Measurements from ENCODE around the gene TICAM2. TPM values are rescaled to one million over a fixed set of nuclear protein-coding genes. Genes with fewer than 3 reads are reported as not detected.

Gene TICAM2
- total and polyA plus RNA-seq, 10 of the 15 experiments (the other 5 are each of a cell fraction or from before 2014, with no cell fraction given), result 0.14 to 7.0 (median 2.9) TPM

- TF ChIP-seq, protein P1, sequence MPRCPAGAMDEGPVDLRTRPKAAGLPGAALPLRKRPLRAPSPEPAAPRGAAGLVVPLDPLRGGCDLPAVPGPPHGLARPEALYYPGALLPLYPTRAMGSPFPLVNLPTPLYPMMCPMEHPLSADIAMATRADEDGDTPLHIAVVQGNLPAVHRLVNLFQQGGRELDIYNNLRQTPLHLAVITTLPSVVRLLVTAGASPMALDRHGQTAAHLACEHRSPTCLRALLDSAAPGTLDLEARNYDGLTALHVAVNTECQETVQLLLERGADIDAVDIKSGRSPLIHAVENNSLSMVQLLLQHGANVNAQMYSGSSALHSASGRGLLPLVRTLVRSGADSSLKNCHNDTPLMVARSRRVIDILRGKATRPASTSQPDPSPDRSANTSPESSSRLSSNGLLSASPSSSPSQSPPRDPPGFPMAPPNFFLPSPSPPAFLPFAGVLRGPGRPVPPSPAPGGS (IDR thresholded peaks at IDR 0.05; ENCODE audit: borderline replicate concordance, insufficient read depth, low read depth, low read length, poor library complexity, severe bottlenecking), result no peak
- no peak for TF ChIP-seq ATF7 (IDR thresholded peaks at IDR 0.05; ENCODE audit: low read depth)
- TF ChIP-seq CEBPB (IDR thresholded peaks at IDR 0.05; ENCODE audit: borderline replicate concordance in 1 of 2, low read depth in 2 of 2, low read length in 2 of 2), result no peak
- no peak for TF ChIP-seq WRNIP1 (IDR thresholded peaks at IDR 0.05; ENCODE audit: borderline replicate concordance, low read depth, low read length)
- TF ChIP-seq SMC3 (IDR thresholded peaks at IDR 0.05; ENCODE audit: borderline replicate concordance, low read length), result no peak
- TF ChIP-seq HDAC2 (IDR thresholded peaks at IDR 0.05), result no peak
- TF ChIP-seq SIN3A (IDR thresholded peaks at IDR 0.05; ENCODE audit: low read depth, low read length), result no peak
- no peak for TF ChIP-seq E4F1 (IDR thresholded peaks at IDR 0.05; ENCODE audit: borderline replicate concordance, partially characterized antibody)
- TF ChIP-seq IRF4 (IDR thresholded peaks at IDR 0.05; ENCODE audit: low read depth, low read length), result no peak
- TF ChIP-seq DPF2 (IDR thresholded peaks at IDR 0.05), result 0 out of 2 replicates have a peak, but pooled peaks have one; percentile 16
- TF ChIP-seq HDGF (IDR thresholded peaks at IDR 0.05), result no peak
- TF ChIP-seq, protein P2, sequence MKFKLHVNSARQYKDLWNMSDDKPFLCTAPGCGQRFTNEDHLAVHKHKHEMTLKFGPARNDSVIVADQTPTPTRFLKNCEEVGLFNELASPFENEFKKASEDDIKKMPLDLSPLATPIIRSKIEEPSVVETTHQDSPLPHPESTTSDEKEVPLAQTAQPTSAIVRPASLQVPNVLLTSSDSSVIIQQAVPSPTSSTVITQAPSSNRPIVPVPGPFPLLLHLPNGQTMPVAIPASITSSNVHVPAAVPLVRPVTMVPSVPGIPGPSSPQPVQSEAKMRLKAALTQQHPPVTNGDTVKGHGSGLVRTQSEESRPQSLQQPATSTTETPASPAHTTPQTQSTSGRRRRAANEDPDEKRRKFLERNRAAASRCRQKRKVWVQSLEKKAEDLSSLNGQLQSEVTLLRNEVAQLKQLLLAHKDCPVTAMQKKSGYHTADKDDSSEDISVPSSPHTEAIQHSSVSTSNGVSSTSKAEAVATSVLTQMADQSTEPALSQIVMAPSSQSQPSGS (IDR thresholded peaks at IDR 0.05; ENCODE audit: low read length), result no peak
- TF ChIP-seq, protein P3, sequence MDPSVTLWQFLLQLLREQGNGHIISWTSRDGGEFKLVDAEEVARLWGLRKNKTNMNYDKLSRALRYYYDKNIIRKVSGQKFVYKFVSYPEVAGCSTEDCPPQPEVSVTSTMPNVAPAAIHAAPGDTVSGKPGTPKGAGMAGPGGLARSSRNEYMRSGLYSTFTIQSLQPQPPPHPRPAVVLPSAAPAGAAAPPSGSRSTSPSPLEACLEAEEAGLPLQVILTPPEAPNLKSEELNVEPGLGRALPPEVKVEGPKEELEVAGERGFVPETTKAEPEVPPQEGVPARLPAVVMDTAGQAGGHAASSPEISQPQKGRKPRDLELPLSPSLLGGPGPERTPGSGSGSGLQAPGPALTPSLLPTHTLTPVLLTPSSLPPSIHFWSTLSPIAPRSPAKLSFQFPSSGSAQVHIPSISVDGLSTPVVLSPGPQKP (IDR thresholded peaks at IDR 0.05; ENCODE audit: low read depth, low read length), result no peak
- no peak for TF ChIP-seq SIX5 (IDR thresholded peaks at IDR 0.05; ENCODE audit: low read depth, low read length, severe bottlenecking)
- no peak for TF ChIP-seq HDAC6 (IDR thresholded peaks at IDR 0.05; ENCODE audit: unreplicated experiment)
- TF ChIP-seq BMI1 (IDR thresholded peaks at IDR 0.05; ENCODE audit: borderline replicate concordance), result no peak
- TF ChIP-seq ZBTB40 (IDR thresholded peaks at IDR 0.05; ENCODE audit: borderline replicate concordance), result no peak
- TF ChIP-seq BCL11A (IDR thresholded peaks at IDR 0.05; ENCODE audit: low read depth, low read length), result peak; percentile 40; the same call in 1 of the 2 replicates
- peak in 1 of 2 experiments; percentile 33; a peak in 1 of 4 replicates for TF ChIP-seq IKZF2 (IDR thresholded peaks at IDR 0.05)
- no peak for TF ChIP-seq FOXM1 (IDR thresholded peaks at IDR 0.05; ENCODE audit: low read depth, low read length)
- no peak for TF ChIP-seq NR2C2 (IDR thresholded peaks at IDR 0.05; ENCODE audit: borderline replicate concordance, control insufficient read depth, insufficient read length, low read depth)
- peak; percentile 46 for TF ChIP-seq JUNB (IDR thresholded peaks at IDR 0.05)
These were observed 23.6 kb downstream of the TICAM2 start (continued) for GRCh38 chr5:115578657-115579056.

All from GM12878 (cell line).